ENCODE data around the gene ACP4. TPM values are rescaled to one million over a fixed set of nuclear protein-coding genes. Genes with fewer than 3 reads are reported as not detected.

The ACP4 gene
- total and polyA plus RNA-seq, 2 of the 13 experiments (the other 11 are each of a cell fraction or from before 2014, with no cell fraction given): 0.08 TPM; not detected in 1

- TF ChIP-seq USF2 (IDR thresholded peaks at IDR 0.05; ENCODE audit: low read depth, low read length) (no peak), USF2 (CRISPR knock-in tag; IDR thresholded peaks at IDR 0.05; ENCODE audit: borderline replicate concordance) (no peak), SP4 (CRISPR knock-in tag; IDR thresholded peaks at IDR 0.05) (no peak), ZNF101 (CRISPR knock-in tag; IDR thresholded peaks at IDR 0.05; ENCODE audit: borderline replicate concordance, low read depth) (no peak), SNAI1 (CRISPR knock-in tag; IDR thresholded peaks at IDR 0.05; ENCODE audit: borderline replicate concordance) (0 out of 2 replicates have a peak, but pooled peaks have one; percentile 42), ZNF569 (CRISPR knock-in tag; IDR thresholded peaks at IDR 0.05; ENCODE audit: borderline replicate concordance) (no peak), POLR2G (IDR thresholded peaks at IDR 0.05; ENCODE audit: low read depth, low read length) (peak; percentile 3; the same call in 1 of the 2 replicates), NR0B2 (CRISPR knock-in tag; IDR thresholded peaks at IDR 0.05) (no peak), BRF2 (CRISPR knock-in tag; IDR thresholded peaks at IDR 0.05) (no peak), ZFP91 (CRISPR knock-in tag; IDR thresholded peaks at IDR 0.05; ENCODE audit: borderline replicate concordance) (no peak), ZNF607 (CRISPR knock-in tag; IDR thresholded peaks at IDR 0.05; ENCODE audit: borderline replicate concordance) (no peak), GPN1 (CRISPR knock-in tag; IDR thresholded peaks at IDR 0.05; ENCODE audit: borderline replicate concordance) (no peak), ELK4 (CRISPR knock-in tag; IDR thresholded peaks at IDR 0.05; ENCODE audit: borderline replicate concordance) (no peak), ZNF207 (IDR thresholded peaks at IDR 0.05; ENCODE audit: borderline replicate concordance) (no peak), SALL1 (CRISPR knock-in tag; IDR thresholded peaks at IDR 0.05) (no peak)
These were observed 6.0 kb downstream of the ACP4 start (continued) for GRCh38 chr19:50796128-50796633.

Measured in HepG2 (cell line).